Activated CD8-positive, alpha-beta T cell treated with anti-CD3 and anti-CD28 coated beads for 36 hours (primary cell): ENCODE results near the gene SESN2. TPM values are rescaled to one million over a fixed set of nuclear protein-coding genes. Genes with fewer than 3 reads are reported as not detected.
A peak's percentile ranks its signal among the peaks of the same experiment; 100 is the strongest.

Experiments
- ATAC-seq: fragments of 200-7000 bp; cut with Tn5 transposase; one replicate; pipeline ENCODE4 v1.10.0; 2021; ENCODE audit warnings: mild to moderate bottlenecking, moderate library complexity
- CTCF ChIA-PET: fragments of 350-600 bp; sonication (Branson Sonifier 250); formaldehyde crosslinking; loops from one replicate; lab custom pipeline; 2021; ENCODE audit warnings: antibody characterized with exemption; lab: Charles Lee
- POLR2A ChIA-PET: fragments of 350-600 bp; sonication (Branson Sonifier 250); formaldehyde crosslinking; loops from one replicate; lab custom pipeline; 2021; ENCODE audit warnings: antibody characterized with exemption; lab: Charles Lee
- DNase-seq: peaks from one replicate; pipeline ENCODE4 v3.0.0-alpha.2; 2020
- H3K27ac Mint-ChIP-seq: one replicate; pipeline ENCODE4 v1.8.0; 2021; ENCODE audit warnings: mild to moderate bottlenecking, mixed read lengths
- H3K27me3 Mint-ChIP-seq: one replicate; pipeline ENCODE4 v1.8.0; 2021; ENCODE audit warnings: mixed read lengths
- H3K36me3 Mint-ChIP-seq: one replicate; pipeline ENCODE4 v1.8.0; 2021; ENCODE audit warnings: low read depth, mixed read lengths
- H3K4me1 Mint-ChIP-seq: one replicate; pipeline ENCODE4 v1.8.0; 2021; ENCODE audit warnings: low read depth, mixed read lengths
- H3K4me3 Mint-ChIP-seq: one replicate; pipeline ENCODE4 v1.8.0; 2021; ENCODE audit warnings: mild to moderate bottlenecking, moderate library complexity, mixed read lengths
- H3K9me3 Mint-ChIP-seq: one replicate; pipeline ENCODE4 v1.8.0; 2021; ENCODE audit warnings: mixed read lengths
- intact Hi-C: fragments of 100-400 bp; cut with micrococcal nuclease; formaldehyde crosslinking; loops from one replicate; pipeline ENCODE4 v1.10.0; 2022
- total RNA-seq, 2 experiments: library from RNA; stranded (reverse); gene quantifications; one replicate each; pipeline ENCODE4 v1.2.3, GENCODE V29; 2021
- TF ChIP-seq, protein P1 (sequence below): fragments of 200-600 bp; IDR thresholded peaks from one replicate; pipeline ENCODE4 v1.8.0; 2022; ENCODE audit warnings: antibody characterized with exemption, mild to moderate bottlenecking

The SESN2 gene
- total RNA-seq, 2 experiments from 2014 or later = 26.0 to 27.4 TPM

DNA sequence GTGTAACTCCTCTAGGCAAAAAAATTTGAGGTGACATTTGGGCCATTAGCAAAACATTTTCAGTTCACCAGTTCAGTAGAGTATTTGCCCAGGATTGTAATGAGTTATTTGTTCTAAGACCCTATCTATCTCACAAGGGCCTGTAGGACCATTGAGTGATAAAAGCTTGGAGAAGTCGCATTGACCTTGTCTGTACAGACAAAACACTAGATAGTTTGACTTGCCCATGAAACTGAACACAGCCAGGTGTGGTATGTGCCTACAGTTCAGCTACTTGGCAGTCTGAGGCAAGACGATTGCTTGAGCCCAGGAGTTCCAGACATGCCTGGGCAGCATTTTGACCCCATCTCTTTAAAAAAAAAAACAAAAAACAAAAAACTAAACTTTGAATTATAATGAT lies 20.3 kb upstream of the SESN2 start:
- ATAC-seq (no peak), DNase-seq (no peak)
- Mint-ChIP-seq H3K36me3 (peaks cover 2% of the 10 kb centered on the region), H3K4me1 (peaks cover 12% of the 10 kb centered on the region), H3K4me3 (no peak overlapping the region), H3K27ac (no peak overlapping the region), H3K9me3 (no peaks in the 10 kb centered on the region), H3K27me3 (no peaks in the 10 kb centered on the region)
- ChIA-PET POLR2A (no interaction called here), CTCF (interaction anchor here (3.8 kb wide), 1 partner anchor 10 kb away, joined by 23 read pairs; no protein-coding TSS in a partner anchor)
- intact Hi-C loops = no loop called here
- TF ChIP-seq, protein P1, sequence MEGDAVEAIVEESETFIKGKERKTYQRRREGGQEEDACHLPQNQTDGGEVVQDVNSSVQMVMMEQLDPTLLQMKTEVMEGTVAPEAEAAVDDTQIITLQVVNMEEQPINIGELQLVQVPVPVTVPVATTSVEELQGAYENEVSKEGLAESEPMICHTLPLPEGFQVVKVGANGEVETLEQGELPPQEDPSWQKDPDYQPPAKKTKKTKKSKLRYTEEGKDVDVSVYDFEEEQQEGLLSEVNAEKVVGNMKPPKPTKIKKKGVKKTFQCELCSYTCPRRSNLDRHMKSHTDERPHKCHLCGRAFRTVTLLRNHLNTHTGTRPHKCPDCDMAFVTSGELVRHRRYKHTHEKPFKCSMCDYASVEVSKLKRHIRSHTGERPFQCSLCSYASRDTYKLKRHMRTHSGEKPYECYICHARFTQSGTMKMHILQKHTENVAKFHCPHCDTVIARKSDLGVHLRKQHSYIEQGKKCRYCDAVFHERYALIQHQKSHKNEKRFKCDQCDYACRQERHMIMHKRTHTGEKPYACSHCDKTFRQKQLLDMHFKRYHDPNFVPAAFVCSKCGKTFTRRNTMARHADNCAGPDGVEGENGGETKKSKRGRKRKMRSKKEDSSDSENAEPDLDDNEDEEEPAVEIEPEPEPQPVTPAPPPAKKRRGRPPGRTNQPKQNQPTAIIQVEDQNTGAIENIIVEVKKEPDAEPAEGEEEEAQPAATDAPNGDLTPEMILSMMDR = no peak

DNA sequence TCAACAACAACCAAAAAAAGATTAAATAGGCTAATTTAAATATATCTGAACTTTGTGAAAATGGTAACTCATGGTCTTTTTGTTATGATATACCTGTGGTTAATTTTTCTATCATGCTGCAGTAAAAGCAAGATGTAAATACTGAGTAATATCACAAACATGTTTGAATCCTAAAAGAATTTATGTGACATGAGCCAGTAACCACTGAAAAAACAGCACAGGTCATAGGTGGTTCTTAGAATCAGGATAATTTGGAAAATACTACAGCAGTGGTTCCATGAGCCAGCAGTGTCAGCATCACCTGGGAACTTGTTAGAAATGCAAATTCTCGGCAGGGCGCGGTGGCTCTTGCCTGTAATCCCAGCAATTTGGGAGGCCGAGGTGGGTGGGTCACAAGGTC lies 19.3 kb upstream of the SESN2 start:
- Mint-ChIP-seq H3K36me3 (peaks cover 3% of the 10 kb centered on the region), H3K27ac (no peak overlapping the region), H3K4me1 (peaks cover 22% of the 10 kb centered on the region), H3K27me3 (no peaks in the 10 kb centered on the region), H3K4me3 (no peak overlapping the region), H3K9me3 (no peaks in the 10 kb centered on the region)
- TF ChIP-seq, protein P1 = no peak
- ATAC-seq (no peak), DNase-seq (no peak)
- intact Hi-C loops = no loop called here
- ChIA-PET POLR2A (no interaction called here), CTCF (interaction anchor here (3.8 kb wide), 1 partner anchor 9 kb away, joined by 23 read pairs; no protein-coding TSS in a partner anchor)

DNA sequence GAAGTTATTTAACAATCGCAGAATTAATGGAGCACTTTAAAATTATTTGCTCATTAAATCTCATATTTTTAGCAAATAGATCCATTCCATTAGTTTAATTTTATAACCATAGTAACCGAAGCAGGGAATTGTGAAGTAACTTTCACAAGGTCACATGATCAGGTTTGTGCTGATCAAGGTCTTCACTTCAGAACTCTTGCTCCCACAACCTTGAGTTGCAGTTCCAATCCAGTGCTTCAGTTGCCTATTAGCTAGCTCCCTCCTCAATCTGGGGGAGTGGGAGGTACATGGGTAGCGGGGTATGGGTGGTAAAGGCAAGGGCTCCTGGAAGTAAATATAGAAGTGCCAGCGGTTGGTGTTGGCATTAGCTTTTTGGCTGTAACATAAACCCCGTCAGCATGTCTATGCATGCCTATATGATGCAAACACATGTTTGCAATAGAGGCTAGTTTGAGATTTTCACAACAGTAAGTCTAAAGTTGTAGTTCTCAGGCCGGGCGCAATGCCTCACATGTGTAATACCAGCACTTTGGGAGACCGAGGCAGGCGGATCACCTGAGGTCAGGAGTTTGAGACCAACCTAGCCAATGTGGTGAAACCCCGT lies 17.6 kb upstream of the SESN2 start:
- no peaks in the 10 kb centered on the region for H3K9me3 Mint-ChIP-seq
- ATAC-seq = no peak
- no peak overlapping the region for H3K27ac Mint-ChIP-seq
- no peak overlapping the region for H3K4me3 Mint-ChIP-seq
- no peak for DNase-seq
- H3K36me3 Mint-ChIP-seq = peaks cover 3% of the 10 kb centered on the region
- TF ChIP-seq, protein P1 = no peak
- intact Hi-C loops = no loop called here
- ChIA-PET POLR2A (interaction anchor here (0.7 to 0.8 kb wide), 2 partner anchors 14 to 263 kb away, joined by 3 to 5 read pairs; no protein-coding TSS in a partner anchor), CTCF (no interaction called here)
- H3K4me1 Mint-ChIP-seq = peaks cover 28% of the 10 kb centered on the region
- no peaks in the 10 kb centered on the region for H3K27me3 Mint-ChIP-seq

DNA sequence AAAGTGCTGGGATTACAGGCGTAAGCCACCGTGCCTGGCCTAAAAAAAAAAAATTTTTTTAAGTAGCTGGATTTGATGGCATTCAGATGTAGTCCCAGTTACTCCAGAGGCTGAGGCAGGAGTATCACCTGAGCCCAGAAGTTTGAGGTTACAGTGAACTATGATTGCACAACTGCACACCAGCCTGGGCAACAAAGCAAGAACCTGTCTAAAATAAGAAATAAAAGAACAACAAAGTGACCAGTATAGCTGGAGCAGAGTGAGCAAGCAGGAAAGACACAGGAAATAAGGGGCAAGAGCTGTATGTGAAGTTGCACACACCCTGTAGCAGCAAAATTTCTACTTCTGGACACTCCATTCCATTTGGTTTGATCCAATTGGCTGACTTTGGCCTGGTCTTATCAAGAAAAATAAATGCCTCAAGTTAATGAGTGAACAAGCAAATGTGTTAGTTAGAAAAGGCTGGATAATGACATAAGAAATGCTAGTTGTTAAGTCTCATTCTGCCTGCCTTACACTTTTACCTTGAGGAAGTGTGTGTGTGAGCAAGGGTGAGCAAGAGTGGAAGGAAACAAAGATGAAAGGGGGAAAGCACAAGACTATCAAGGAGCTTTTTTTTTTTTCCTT lies 15.5 kb upstream of the SESN2 start:
- no peak for ATAC-seq
- ChIA-PET CTCF (interaction anchor here (0.7 to 1.3 kb wide), 2 partner anchors 14 to 158 kb away, joined by 3 read pairs; no protein-coding TSS in a partner anchor), POLR2A (interaction anchor here (0.8 to 9.2 kb wide), 10 partner anchors 8 to 405 kb away, joined by 3 to 137 read pairs (median 5); partner anchors contain the start of genes ATP5IF1, DNAJC8, MED18 and RCC1)
- TF ChIP-seq, protein P1 = no peak
- Mint-ChIP-seq H3K9me3 (no peaks in the 10 kb centered on the region), H3K27me3 (no peaks in the 10 kb centered on the region), H3K27ac (peak overlapping the region; percentile 87), H3K4me3 (peak overlapping the region; percentile 54), H3K4me1 (peaks cover 43% of the 10 kb centered on the region), H3K36me3 (peaks cover 3% of the 10 kb centered on the region)
- intact Hi-C loops = no loop called here
- no peak for DNase-seq
